Endothelial cell of umbilical vein (primary cell): ENCODE data around the gene RTL5. TPM values are rescaled to one million over a fixed set of nuclear protein-coding genes. Genes with fewer than 3 reads are reported as not detected.
A peak's percentile ranks its signal among the peaks of the same experiment; 100 is the strongest.

ENCODE experiments used
- BruUV-seq: library from RNA; stranded (reverse); fragments of 400-500 nt; replicated peaks from 2 replicates; lab custom pipeline; 2021; lab: Mats Ljungman, UMichigan
- CTCF ChIA-PET: fragments of 300-600, 350-600 bp; sonication (Branson Sonifier 250); formaldehyde crosslinking; loops from one replicate; lab custom pipeline; 2021; ENCODE audit warnings: antibody characterized with exemption, inconsistent platforms; lab: Charles Lee
- POLR2A ChIA-PET: fragments of 300-600, 350-600 bp; sonication (Branson Sonifier 250); formaldehyde crosslinking; loops from one replicate; lab custom pipeline; 2021; ENCODE audit warnings: antibody characterized with exemption, inconsistent platforms; lab: Charles Lee
- DNase-seq: peaks from one replicate; pipeline ENCODE4 v3.0.0-alpha.2; 2011; ENCODE audit warnings: low read depth, low spot score
- FAIRE-seq: peaks from 2 replicates; lab custom pipeline; 2011; peaks lifted over from hg19 to GRCh38; lab: Jason Lieb, UNC
- H2AFZ ChIP-seq: 2 replicates; pipeline ENCODE4 v1.6.0; 2012; ENCODE audit warnings: low read depth, low read length, control low read depth, inconsistent platforms
- H3K27ac ChIP-seq: 2 replicates; pipeline ENCODE4 v1.5.1; 2011; ENCODE audit warnings: low read depth, mild to moderate bottlenecking, control low read depth, low read length, moderate library complexity; ENCODE audit not compliant: insufficient read depth
- H3K27me3 ChIP-seq, 2 experiments: 2 replicates each; pipeline versions ENCODE4 v1.6.0 to v1.6.1; 2011; ENCODE audit warnings: low read length in 2 of 2, mixed read lengths in 1 of 2; ENCODE audit not compliant: control insufficient read depth in 2 of 2, insufficient read depth in 2 of 2
- H3K36me3 ChIP-seq, 2 experiments: 2 replicates in 1 of 2; 3 replicates in 1 of 2; pipeline ENCODE4 v1.5.1; 2011; ENCODE audit warnings: low read length in 2 of 2, mild to moderate bottlenecking in 1 of 2, moderate library complexity in 1 of 2; ENCODE audit not compliant: control insufficient read depth in 2 of 2, insufficient read depth in 2 of 2; ENCODE audit errors: extremely low read depth in 1 of 2
- H3K4me1 ChIP-seq: 3 replicates; pipeline ENCODE4 v1.5.1; 2011; ENCODE audit warnings: mild to moderate bottlenecking, low read length; ENCODE audit not compliant: control insufficient read depth, insufficient read depth; ENCODE audit errors: extremely low read depth
- H3K4me2 ChIP-seq: 2 replicates; pipeline ENCODE4 v1.6.1; 2011; ENCODE audit warnings: low read length, control low read depth, mixed read lengths; ENCODE audit not compliant: insufficient read depth
- H3K4me3 ChIP-seq, 3 experiments: fragments of 200-600 bp in 1 of 3; sonication (generic), shearing (Covaris generic) in 1 of 3; replicated peaks in 1 of 3; 2 replicates each; pipeline ENCODE4 v1.5.1; 2011 to 2016; ENCODE audit warnings: control low read depth in 3 of 3, low read length in 3 of 3, mild to moderate bottlenecking in 2 of 3, inconsistent platforms in 1 of 3, low read depth in 1 of 3, moderate library complexity in 1 of 3; ENCODE audit not compliant: insufficient read depth in 1 of 3
- H3K79me2 ChIP-seq: 2 replicates; pipeline ENCODE4 v1.6.0; 2012; ENCODE audit warnings: low read length, inconsistent platforms; ENCODE audit not compliant: control insufficient read depth, insufficient read depth
- H3K9ac ChIP-seq: replicated peaks from 2 replicates; pipeline ENCODE3; 2011; ENCODE audit warnings: low read length, control low read depth; ENCODE audit not compliant: insufficient read depth; ENCODE audit errors: extremely low read depth
- H3K9me1 ChIP-seq: replicated peaks from 3 replicates; pipeline ENCODE4 v1.6.0; 2011; ENCODE audit warnings: mild to moderate bottlenecking, low read length; ENCODE audit not compliant: control insufficient read depth, insufficient read depth; ENCODE audit errors: extremely low read depth
- H3K9me3 ChIP-seq: replicated peaks from 2 replicates; pipeline ENCODE4 v1.5.1; 2012; ENCODE audit warnings: low read length, inconsistent platforms; ENCODE audit not compliant: control insufficient read depth, insufficient read depth
- H4K20me1 ChIP-seq: replicated peaks from 2 replicates; pipeline ENCODE3; 2011; ENCODE audit warnings: mild to moderate bottlenecking, low read length; ENCODE audit not compliant: control insufficient read depth, insufficient read depth; ENCODE audit errors: extremely low read depth
- CTCF ChIP-seq, 2 donors: IDR thresholded peaks; 1 replicate in 1 of 2; 2 replicates in 1 of 2; pipeline ENCODE4 v1.5.1; 2011; ENCODE audit warnings: low read length in 2 of 2, mild to moderate bottlenecking in 2 of 2, moderate library complexity in 2 of 2, control low read depth in 1 of 2, inconsistent platforms in 1 of 2, low read depth in 1 of 2; ENCODE audit not compliant: insufficient read depth in 1 of 2; ENCODE audit errors: extremely low read depth in 1 of 2
- EZH2 ChIP-seq: IDR thresholded peaks from 2 replicates; pipeline ENCODE4 v1.6.1; 2012; ENCODE audit warnings: borderline replicate concordance, low read depth, mild to moderate bottlenecking, moderate library complexity, low read length, inconsistent platforms; ENCODE audit not compliant: severe bottlenecking
- FOS ChIP-seq: IDR thresholded peaks from 2 replicates; pipeline ENCODE4 v1.6.1; 2011; ENCODE audit warnings: mild to moderate bottlenecking, low read length, moderate library complexity, borderline replicate concordance; ENCODE audit not compliant: insufficient read depth
- GATA2 ChIP-seq: IDR thresholded peaks from 2 replicates; pipeline ENCODE4 v1.7.0; 2011; ENCODE audit warnings: low read depth, mild to moderate bottlenecking, moderate library complexity, mixed read lengths, low read length; ENCODE audit not compliant: insufficient read length, insufficient read depth
- JUN ChIP-seq: IDR thresholded peaks from 2 replicates; pipeline ENCODE4 v1.6.1; 2011; ENCODE audit warnings: borderline replicate concordance, low read depth; ENCODE audit not compliant: insufficient read length, insufficient read depth
- MAX ChIP-seq: IDR thresholded peaks from 2 replicates; pipeline ENCODE4 v1.6.1; 2011; ENCODE audit not compliant: insufficient read depth, insufficient read length
- MYC ChIP-seq: IDR thresholded peaks from one replicate; pipeline ENCODE4 v1.6.1; 2011; ENCODE audit warnings: mild to moderate bottlenecking, low read depth, low read length
- POLR2A ChIP-seq: IDR thresholded peaks from 2 replicates; pipeline ENCODE4 v1.6.1; 2012; ENCODE audit warnings: low read depth, mild to moderate bottlenecking, control low read depth, low read length
- POLR2AphosphoS5 ChIP-seq: IDR thresholded peaks from 2 replicates; pipeline ENCODE4 v1.6.1; 2012; ENCODE audit warnings: low read depth, mild to moderate bottlenecking, control low read depth, low read length, moderate library complexity; ENCODE audit not compliant: insufficient read depth
- dilution Hi-C: fragments of 300-500 bp; cut with MboI; formaldehyde crosslinking; loops from one replicate; pipeline ENCODE4 v1.15.0; 2019; ENCODE audit warnings: low sequenced_read_pairs; ENCODE audit not compliant: extremely low pct_ligation_motif_present
- intact Hi-C: fragments of 100-400 bp; cut with micrococcal nuclease; formaldehyde crosslinking; loops from one replicate; pipeline ENCODE4 v1.10.0; 2022
- polyA plus RNA-seq, 4 experiments: library from polyadenylated mRNA; depleted of rRNA in 3 of 4; stranded (reverse) in 3 of 4; unstranded in 1 of 4; fragments of >200 nt; gene quantifications; 2 replicates each; pipeline versions ENCODE4 v1.2.1 to v1.2.3, GENCODE V29; 2011 to 2012; ENCODE audit warnings: missing spikeins in 1 of 4
- total RNA-seq: library from RNA; stranded (reverse); gene quantifications from 2 replicates; pipeline ENCODE4 v1.2.3, GENCODE V29; 2021

The RTL5 gene
- total and polyA plus RNA-seq, 2 donors (not counting 3 experiments of a cell fraction or from before 2014, with no cell fraction given), result 1.0 to 1.7 TPM

GRCh38 chrX:72126048-72126415, 5.7 kb downstream of the RTL5 start:
- Histone ChIP-seq H3K4me1 (peaks cover 58% of the 10 kb centered on the region), H3K27me3 (no peaks in the 10 kb centered on the region), H3K9me3 (no peaks in the 10 kb centered on the region), H3K36me3 (no peaks in the 10 kb centered on the region), H4K20me1 (no peaks in the 10 kb centered on the region), H2AFZ (no peak overlapping the region), H3K9me1 (no peaks in the 10 kb centered on the region), H3K9ac (no peak overlapping the region), H3K27ac (no peak overlapping the region), H3K79me2 (peaks cover 23% of the 10 kb centered on the region), H3K4me3 (no peak overlapping the region), H3K4me2 (no peak overlapping the region)
- intact Hi-C loops, result loop anchor here (1.0 to 5.0 kb wide), 9 partner anchors 46 to 267 kb away; partner anchors contain the start of genes NHSL2 and PIN4
- ChIA-PET CTCF (interaction anchor here (1.1 to 8.0 kb wide), 9 partner anchors 46 to 128 kb away, joined by 5 to 122 read pairs (median 8); no protein-coding TSS in a partner anchor), POLR2A (interaction anchor here (0.9 to 1.2 kb wide), 2 partner anchors 96 to 107 kb away, joined by 3 to 5 read pairs; no protein-coding TSS in a partner anchor)
- FAIRE-seq (peak; percentile 55), DNase-seq (peak; percentile 44)
- TF ChIP-seq POLR2A (no peak), CTCF (IDR thresholded peaks at IDR 0.05; ENCODE audit: extremely low read depth in 1 of 2, insufficient read depth in 1 of 2, low read depth in 1 of 2, low read length in 2 of 2) (no peak), JUN (no peak), MYC (no peak), POLR2AphosphoS5 (no peak), FOS (no peak), EZH2 (no peak), GATA2 (no peak), MAX (no peak)
- dilution Hi-C loops, result no loop called here
- no TSS peak for BruUV-seq
